B cell (primary cell): ENCODE results near the gene TMEM231.
"Not testable (repeated sequence)": the region's sequence is repeated elsewhere in the genome, so short reads cannot be mapped to it uniquely, and the experiment has no call there.

ENCODE experiments used
- CTCF ChIP-seq: fragments of 200-600 bp; IDR thresholded peaks from one replicate; pipeline ENCODE4 v1.8.0; 2022; ENCODE audit warnings: antibody characterized with exemption, mild to moderate bottlenecking
- EZH2 ChIP-seq: IDR thresholded peaks from 2 replicates; pipeline ENCODE4 v1.6.1; 2012; ENCODE audit warnings: borderline replicate concordance, low read depth, mild to moderate bottlenecking, moderate library complexity, low read length; ENCODE audit not compliant: insufficient read depth, poor library complexity, severe bottlenecking

- TF ChIP-seq CTCF, EZH2: not testable (repeated sequence)
Observed at GRCh38 chr16:75591927-75592326, 35.9 kb upstream of the TMEM231 start.
